ENCODE results near the gene DLGAP5.

DLGAP5 gene, protein sequence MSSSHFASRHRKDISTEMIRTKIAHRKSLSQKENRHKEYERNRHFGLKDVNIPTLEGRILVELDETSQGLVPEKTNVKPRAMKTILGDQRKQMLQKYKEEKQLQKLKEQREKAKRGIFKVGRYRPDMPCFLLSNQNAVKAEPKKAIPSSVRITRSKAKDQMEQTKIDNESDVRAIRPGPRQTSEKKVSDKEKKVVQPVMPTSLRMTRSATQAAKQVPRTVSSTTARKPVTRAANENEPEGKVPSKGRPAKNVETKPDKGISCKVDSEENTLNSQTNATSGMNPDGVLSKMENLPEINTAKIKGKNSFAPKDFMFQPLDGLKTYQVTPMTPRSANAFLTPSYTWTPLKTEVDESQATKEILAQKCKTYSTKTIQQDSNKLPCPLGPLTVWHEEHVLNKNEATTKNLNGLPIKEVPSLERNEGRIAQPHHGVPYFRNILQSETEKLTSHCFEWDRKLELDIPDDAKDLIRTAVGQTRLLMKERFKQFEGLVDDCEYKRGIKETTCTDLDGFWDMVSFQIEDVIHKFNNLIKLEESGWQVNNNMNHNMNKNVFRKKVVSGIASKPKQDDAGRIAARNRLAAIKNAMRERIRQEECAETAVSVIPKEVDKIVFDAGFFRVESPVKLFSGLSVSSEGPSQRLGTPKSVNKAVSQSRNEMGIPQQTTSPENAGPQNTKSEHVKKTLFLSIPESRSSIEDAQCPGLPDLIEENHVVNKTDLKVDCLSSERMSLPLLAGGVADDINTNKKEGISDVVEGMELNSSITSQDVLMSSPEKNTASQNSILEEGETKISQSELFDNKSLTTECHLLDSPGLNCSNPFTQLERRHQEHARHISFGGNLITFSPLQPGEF

DNA sequence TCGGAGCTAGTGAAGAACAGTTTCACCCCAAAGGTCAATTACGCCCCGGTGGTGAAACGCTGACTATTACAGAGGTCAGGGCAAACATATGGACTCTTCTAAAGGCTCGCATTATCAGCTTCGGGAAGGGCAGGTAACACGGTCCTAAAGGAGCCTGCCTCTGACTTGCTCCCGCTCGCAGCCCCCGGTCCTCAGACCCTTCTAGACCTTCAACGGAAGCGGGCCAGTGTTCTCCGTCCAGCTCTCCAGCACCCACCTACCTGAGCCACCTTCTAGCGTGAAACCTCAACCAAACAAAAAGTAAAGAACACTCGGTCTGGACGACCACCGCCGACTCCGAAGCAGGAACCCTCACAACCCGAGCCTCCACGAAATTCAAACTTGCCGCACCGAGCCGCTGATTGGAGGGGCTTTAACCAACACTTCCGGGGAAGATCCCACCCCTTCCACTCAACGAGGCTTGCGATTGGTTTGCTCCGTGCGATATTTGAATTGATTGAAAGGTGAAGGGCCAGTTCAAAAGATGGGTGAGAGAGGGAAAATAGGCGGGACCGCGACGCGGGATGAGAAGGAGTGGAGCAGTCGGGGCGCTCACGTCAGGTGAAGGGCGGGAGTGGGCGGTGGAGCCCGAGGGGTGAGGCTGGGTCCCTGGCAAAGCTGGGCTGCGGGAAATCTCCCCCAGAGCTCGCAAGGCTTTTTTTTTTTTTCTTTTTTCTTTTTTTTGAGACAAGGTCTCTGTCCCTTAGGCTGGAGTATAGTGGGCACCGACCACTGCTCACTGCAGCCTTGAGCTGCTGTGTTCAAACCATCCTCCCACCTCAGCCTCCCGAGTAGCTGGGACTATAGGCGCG is at the start of gene DLGAP5:
Gene DLGAP5, minus strand, starts transcription at position 383 of the 851 bp plus-strand sequence. CDS start 2,406 bp downstream, outside the sequence.
- peak; percentile 84 for FAIRE-seq

DNA sequence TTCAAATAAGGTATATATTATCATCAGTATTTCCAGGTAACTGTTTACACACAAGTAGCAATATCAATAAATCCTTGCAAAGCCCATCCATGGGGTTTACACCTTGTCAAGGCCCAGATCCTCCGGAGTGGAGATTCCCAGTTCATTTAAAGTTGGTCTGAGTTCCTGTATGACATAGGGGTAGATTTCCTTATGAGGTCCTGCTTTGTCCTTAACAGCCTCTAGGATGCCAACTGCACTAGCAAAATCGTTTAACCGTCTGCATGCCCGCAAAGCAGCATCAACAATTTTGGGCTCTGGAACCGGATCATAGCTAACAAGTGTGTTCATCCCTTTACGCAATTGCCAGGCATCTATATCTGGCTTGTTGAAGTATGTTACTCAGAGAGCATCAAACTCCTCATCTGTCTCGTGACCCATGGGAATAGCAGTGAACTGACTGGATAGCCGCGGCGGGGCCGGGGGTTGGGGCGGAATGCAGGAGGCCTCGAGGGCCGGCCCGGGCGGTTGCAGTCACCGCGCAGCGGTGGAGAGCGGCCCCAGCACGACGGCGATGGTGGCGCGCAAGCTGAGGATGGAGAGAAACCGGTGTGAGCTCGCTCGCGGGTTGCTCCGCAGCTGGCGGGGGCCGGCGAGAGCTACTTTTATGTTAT is 49.3 kb upstream of the DLGAP5 start:
- FAIRE-seq = no peak

DNA sequence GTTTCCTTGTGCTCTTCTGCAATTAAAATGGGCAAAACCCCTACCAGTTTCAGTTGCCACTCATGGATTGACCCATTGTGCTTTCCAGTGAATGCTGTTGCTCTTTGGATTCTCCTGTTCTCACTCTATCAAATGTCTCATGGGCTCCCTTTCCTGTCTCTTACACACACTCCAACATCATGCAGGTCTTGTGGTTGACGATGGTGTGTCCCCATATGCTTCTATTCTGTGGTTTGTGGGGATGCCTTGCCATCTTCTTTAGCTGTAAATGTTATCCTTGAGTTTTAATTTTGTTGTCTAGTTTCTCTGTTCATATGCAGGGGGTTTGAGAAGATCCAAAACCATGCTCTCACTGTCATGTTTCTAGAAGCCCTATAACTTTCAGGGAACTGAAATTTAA is 47.9 kb upstream of the DLGAP5 start:
- FAIRE-seq = no peak

DNA sequence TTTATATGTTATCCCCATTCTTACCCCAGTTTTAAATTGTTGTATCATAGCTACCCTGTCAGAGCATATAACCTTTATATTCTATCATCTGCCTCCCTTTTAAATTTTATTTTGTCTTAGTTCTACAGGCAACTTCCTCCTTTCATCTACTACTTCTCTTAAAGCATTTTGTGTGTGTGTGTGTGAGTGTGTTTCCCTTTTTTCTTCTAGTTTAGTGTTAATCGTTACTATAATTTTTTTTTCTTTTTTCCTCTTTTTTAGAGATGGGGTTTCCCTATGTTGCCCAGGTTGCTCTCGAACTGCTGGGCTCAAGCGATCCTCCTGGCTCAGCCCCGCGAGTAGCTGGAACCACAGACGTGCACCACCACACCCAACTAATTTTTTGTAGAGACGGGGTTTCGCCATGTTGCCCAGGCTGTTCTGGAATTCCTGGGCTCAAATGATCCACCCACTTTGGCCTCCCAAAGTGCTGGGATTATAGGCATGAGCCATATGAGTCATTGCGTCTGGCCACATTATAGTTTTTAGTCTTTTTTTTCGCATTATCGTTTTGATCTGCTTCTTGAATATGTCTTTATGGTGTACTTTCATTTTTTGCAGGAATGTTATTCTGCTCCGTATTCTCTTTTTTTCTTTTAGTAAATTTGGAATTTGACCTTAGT is 46.8 kb upstream of the DLGAP5 start:
- FAIRE-seq = no peak

DNA sequence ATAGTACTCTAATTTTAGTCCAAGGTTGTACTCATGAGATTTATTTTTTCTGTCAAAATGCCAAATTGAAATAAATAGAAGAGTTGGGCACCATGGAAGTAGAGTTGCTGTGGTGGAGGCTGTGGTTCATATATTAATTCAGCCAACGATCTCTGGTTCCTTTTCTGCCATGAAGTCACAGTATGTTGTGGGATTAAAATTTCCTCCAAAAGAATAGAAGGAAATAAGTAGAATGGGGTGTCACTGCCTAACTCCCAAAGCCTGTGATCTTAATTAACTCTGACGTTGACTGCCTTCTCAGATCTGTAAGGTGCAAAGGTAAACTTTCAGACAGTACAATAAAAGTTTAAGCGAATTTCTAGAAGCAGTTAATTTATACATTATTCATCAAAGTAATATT is 42.2 kb upstream of the DLGAP5 start:
- no peak for FAIRE-seq

DNA sequence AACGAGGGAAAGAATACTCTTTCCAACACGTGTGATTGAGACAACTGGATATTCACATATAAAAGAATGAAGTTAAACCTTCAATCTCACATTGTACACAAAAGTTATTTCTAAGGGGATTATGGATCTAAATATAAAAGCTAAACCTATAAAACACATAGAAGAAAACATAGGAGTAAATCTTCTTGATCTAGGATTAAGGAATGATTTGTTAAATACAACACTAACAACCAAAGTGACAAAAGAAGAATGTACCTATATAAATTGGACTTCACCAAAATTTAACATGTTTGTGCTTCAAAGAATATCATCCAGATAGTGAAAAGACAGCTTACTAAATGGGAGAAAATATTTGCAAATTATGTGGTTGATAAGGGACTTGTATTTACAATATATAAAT is 36.9 kb upstream of the DLGAP5 start:
- FAIRE-seq = no peak

DNA sequence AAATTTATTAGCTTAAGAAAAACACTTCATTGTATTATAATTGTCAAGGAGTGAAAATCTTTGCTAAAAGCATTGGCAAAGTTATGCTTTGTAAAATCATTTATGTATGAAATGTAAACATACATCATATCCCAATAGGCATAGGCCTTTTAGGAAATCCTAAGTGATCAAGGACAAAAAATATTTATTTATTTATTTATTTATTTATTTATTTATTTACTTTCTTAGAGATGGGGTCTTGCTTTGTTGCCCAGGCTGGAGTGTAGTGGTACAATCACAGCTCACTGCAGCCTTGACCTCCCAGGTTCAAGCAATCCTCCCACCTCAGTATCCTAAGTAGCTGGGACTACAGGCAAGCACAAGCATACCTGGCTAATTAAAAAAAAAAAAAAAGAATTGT is 32.0 kb upstream of the DLGAP5 start:
- no peak for FAIRE-seq

DNA sequence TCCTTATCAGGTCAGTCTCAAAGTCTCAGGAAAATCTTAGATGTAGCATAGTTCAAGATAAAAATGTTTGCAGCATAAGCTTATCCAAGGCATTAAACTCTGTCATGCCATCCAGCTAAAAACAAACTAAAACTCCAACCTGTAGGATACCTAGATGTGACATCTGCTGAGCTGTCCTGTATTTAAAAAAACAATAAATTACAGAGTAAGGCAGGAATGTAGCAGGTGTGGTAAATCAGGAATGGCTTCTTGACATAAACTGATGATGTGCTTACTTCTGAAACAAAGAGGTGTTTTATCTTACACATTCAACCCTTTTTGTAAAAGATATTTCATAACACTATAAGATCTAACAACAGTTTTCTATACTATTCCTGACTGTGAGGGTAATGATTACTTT is 30.6 kb upstream of the DLGAP5 start:
- no peak for FAIRE-seq

DNA sequence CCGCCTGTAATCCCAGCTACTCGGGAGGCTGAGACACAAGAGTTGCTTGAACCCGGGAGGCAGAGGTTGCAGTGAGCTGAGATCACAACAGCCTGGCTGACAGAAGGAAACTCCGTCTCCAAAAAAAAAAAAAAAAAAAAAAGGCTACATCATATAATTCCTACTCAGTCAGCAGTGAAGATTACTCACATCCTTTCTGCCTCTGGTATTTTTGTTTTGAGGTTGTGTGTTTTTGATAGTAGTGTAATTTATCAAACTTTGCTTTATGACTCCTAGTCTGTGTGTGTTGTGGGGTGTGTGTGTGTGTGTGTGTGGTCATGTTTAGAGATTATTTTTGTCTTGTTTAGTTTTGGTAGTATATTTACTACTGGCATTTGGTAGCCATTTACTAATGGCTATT is 29.8 kb upstream of the DLGAP5 start:
- FAIRE-seq = no peak

DNA sequence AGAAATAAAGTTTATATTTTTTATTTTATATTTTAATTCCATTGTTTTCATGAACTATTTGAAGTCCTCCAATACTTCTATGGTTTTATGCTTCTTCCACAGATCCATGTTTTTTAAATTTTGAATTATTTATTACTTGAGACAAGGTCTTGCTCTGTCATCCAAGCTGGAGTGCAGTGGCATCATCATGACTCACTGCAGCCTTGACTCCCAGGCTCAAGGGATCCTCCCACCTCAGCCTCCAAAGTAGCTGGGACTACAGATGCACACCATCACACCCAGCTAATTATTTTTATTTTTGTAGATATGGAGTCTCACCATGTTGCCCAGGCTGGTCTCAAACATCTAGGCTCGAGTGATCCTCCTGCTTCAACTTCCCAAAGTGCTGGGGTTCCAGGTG is 28.8 kb upstream of the DLGAP5 start:
- FAIRE-seq = no peak

DNA sequence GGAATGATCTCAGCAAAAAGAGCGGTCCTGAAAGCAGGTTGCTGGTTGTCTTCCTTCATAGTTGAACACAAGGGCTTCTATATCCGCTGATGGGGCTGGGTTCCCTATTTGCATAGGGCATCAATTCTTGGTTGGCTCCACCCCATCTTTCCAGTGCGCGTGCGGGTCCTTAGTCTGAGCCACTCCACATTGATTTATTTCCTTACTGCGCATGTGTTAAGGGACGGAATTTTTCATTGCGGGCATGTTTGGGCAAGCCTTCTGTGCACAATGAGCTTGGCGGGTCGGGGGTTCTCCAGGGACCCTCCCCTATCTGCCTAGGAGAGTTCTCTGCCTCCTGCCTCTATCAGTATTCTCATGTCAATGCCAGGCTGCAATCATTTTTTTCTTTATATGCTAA is 21.2 kb upstream of the DLGAP5 start:
- FAIRE-seq = no peak

DNA sequence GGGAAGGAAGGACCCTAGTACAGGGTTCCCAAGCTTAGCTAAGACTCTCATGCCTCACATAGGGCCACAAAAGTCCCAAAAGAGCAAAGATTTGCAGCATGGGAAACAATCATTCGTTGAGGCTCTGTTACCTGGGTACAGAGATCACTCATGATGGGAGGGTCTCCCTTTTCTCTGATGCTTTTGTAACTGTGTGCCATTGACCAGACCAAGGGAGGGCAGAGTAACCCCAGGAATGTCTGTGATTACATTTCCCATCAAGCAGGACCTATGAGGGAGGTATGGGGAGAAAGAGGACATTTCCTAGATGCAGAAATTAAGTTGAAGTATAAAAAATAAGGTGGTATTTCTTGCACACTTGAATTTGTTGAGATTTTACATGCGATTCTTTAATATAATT is 16.4 kb upstream of the DLGAP5 start:
- FAIRE-seq = no peak

DNA sequence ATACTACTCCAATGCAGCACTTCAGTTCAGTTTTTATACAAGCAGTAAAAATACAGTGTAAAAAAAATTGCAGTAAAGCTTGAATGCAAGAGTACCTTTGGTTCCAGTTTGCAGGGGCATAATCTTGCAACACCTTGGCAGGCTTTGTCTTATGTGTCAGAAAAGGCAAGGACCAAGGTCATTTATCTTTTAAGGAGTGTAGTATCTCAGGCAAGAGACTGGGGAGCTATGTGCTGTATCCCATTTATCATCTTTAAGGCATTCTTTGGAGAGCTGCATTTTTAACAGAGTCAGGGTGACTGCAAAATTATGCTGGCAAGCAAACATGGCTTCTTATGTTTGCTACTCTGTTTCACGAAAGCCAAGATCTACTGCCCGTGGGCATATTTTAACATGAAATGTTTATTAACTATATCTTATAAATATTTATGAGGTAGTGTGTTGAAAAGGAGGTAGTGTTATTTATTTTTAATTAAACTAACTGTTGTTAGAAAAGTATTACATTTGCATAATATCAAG is 14.8 kb upstream of the DLGAP5 start:
- no peak for FAIRE-seq

DNA sequence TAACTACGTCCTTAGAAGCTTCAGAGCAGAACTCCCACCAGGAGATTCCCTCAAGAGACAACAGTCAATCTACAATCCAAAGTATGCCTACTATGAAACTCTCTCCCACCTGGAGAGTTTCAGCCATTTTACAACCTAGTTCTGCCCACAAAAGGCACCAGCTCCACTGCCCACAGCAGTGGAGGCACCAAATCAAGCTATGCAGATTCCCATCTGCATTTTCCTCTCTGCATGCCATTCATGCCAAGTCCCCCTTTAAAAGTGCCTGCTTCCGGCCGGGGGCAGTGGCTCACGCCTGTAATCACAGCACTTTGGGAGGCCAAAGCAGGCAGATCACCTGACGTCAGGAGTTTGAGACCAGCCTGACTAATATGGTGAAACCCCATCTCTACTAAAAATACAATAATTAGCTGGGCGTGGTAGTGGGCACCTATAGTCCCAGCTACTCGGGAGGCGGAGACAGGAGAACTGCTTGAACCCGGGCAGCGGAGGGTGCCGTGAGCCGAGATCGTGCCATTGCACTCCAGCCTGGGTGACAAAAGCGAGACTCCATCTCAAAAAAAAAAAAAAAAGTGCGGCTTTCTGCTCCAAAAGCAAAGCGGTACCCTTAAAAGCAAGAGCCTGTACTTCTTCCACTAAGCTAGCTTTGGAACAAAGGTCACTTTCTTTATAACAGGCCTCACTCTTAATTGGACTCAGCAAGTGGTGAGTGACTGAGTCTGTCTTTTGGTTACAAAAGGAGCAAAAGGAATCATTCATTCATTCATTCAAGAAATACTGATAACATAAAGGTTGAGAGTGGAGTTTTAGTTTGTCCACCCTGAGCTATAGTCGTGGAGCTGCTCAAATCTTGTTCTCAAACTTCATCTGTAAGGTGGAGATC is 10.1 kb upstream of the DLGAP5 start:
- FAIRE-seq = no peak

DNA sequence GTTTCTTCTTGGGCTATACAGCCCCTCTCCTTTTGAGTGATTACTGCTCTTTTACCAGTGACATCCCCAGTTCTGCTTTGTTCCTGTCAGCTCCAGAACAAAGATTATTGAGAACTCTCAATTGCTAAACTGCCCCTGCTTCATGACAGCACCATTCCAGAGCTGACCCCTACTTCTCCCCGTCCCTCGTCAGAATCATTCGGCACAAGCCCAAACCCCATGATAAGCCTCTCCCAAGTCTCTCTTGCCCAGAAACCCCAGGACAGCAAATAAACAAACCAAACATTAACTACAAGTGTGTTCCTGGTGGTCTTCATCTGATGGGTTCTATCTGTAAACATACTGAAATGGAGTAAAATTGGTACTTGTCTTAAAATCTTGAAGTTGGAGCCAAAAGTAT is 9.3 kb upstream of the DLGAP5 start:
- no peak for FAIRE-seq

DNA sequence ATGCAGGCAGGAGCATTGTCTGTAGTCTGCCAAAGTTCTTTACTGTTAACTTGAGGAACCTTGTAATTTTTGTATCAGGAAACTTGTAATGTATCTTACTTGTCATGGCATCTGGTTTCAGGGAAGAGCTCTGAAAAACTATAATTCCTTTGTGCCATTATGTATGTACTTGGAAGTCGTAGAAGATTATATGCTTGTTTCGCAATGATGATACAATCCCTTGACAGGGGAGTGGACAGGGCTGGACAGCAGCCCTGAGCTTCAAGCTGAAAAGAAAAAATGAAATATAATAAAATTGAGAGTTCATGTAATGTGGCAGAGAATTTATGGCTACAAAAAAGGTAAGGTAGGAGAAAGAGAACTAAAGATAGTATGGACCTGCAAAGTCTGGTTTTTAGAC is 7.4 kb upstream of the DLGAP5 start:
- no peak for FAIRE-seq

DNA sequence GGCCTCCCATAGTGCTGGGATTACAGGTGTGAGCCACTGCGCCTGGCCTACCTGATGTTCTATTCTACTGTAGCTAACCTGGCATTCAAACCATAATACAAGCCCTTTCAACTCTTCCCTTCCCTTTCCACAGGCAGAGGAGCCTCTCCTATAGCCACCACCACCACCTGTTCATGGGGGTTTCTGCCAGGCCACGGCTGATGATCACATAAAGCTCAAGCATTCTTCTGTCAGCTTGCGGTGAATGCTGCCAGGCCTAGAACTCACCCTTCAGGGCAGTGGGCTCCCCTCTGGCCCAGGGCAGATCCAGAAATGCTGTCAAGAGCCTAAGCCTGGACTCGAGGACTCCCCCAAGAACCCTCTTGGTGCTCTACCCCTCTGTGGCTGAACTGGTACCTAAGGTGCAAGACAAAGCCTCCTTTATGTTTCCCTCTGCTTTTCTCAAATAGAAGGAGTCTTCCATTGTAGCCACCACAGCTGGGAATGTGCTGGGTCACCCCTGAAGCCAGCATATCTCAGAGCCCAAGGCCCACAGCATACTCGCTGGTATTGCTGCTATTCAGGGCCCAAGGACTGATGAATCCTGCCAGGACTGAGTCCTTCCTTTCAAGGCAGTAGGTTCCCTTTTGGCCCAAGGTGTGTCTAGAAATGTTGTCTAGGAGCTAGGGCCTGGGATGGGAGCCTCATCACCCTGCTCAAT is 3.4 kb upstream of the DLGAP5 start:
- FAIRE-seq = no peak

DNA sequence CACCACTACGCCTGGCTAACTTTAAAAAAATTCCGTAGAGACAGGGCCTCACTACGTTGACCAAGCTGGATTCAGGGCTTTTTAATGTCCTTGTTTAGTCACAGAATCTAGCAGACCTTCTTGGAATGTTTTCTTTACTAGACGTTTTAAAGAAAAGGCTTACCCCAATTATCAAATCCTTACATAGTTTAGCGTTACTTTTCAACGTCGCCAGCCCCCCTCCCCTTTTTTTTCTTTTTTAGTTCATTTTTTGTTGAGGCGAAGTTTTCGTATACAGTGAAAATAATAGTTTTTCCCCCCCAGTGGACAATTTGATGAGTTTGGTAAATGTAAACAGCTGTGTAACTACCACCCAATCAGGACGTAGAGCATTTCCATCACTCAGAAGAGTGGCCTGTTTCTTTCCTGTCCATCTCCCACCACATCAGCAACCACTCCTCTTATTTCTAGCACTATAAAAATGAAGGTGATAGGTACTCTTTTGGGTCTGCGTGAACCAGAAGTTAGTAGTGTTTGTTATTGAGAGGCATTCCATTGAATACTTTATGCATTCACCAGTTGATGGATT is 753 bp upstream of the DLGAP5 start:
- FAIRE-seq = no peak

DNA sequence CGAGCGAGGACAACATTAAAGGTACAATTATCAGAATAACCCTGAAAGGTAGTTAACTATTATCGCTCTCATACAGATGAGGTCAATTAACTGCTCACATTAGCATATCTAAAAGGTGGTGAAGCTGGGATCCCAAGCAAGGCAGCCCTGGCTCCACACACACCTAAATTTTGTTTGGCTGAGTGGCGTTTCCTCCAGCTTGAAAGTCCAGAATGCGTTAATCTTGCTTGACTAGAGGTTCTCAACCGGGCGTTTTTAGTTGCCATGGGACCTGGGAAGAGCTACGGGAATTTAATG is 531 bp downstream of the DLGAP5 start:
- no peak for FAIRE-seq

DNA sequence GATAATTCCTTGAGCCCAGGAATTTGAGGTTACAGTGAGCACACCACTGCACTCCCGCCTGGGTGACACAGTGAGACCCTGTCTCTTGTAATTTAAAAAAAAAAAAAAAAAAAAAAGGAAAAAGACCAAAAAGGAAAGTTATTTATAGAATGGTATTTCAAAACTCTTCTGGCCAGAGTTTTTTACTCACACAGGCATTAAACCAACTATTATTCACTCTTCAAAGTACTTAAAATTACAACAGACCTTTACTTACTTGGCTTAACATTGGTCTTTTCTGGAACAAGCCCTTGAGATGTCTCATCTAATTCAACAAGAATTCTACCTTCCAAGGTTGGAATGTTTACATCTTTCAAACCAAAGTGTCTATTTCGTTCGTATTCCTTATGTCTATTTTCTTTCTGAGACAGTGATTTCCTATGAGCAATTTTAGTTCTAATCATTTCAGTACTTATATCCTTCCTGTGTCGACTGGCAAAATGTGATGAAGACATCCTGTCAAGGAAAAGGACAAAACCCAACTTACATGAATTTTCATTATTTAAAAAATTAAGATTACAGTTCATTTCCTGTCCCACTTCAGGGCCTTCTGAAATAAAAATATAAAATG is 2.6 kb downstream of the DLGAP5 start:
- no peak for FAIRE-seq

All from TTC549 (cell line).